ENCODE data around the gene BAHD1. TPM values are rescaled to one million over a fixed set of nuclear protein-coding genes. Genes with fewer than 3 reads are reported as not detected.
A peak's percentile ranks its signal among the peaks of the same experiment; 100 is the strongest.
"Not testable (repeated sequence)": the region's sequence is repeated elsewhere in the genome, so short reads cannot be mapped to it uniquely, and the experiment has no call there.

The BAHD1 gene
- total RNA-seq, 1 experiment from 2014 or later: 11.4 TPM

DNA sequence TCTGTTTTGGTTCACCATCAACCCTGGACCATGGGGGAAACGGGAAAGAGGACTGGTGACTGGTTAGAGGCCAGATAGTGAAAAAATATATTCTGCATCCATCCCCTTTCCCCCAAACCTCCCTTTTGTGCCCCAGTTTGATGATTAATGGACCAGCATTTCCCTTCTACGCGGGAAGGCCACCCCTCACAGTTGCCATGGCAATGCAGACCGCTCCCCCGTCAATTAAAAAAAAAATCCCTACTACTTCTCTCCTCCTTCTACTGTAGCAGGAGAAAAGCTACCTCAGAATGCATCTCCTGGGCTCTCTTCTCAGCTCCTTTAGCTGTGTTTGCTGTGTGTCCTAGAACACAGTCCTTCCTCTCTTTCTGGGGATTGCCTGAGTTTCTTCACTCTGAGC lies 4.0 kb downstream of the BAHD1 start:
- H3K27me3 ChIP-seq (replicated peaks): peaks cover 5% of the 10 kb centered on the region; the same call in 1 of the 2 replicates
- peaks cover 33% of the 10 kb centered on the region for H3K4me1 ChIP-seq (replicated peaks)
- no peak for DNase-seq (ENCODE audit: low read depth in 1 of 2, low spot score in 2 of 2)
- 0 out of 2 replicates have a peak, but pooled peaks cover 2% of the 10 kb centered on the region for H3K9me3 ChIP-seq (replicated peaks)
- H3K36me3 ChIP-seq: peaks cover 4% of the 10 kb centered on the region; the same call in 1 of the 2 replicates
- no peak overlapping the region for H3K27ac ChIP-seq
- no peak overlapping the region for H3K4me3 ChIP-seq

DNA sequence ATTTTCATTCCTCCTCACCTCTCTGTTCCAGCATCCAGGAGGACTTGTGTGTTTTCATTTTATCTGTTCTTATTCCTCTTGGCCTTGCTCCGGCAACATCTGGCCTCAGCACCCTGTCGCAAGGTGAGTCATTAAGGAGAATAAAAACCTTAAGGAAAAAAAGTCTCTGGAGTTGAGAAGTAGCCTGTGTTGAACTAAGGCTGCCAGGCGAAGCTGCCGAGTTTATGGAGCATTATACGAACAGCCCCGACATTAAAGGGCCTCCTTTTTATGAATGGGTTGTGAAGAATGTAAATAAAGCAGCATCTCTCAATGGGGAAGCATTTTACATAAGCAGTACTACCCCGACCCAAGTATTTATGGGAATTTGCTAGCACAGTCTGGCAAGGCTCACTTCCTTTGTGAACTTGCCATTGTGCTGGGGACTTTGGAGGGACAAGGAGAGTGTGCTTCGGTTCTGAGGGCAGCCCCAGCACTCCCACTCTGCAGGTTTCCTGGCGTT lies 4.7 kb downstream of the BAHD1 start:
- Histone ChIP-seq H3K27ac (no peak overlapping the region), H3K9me3 (replicated peaks) (0 out of 2 replicates have a peak, but pooled peaks cover 2% of the 10 kb centered on the region), H3K27me3 (replicated peaks) (no peaks in the 10 kb centered on the region; the same call in 1 of the 2 replicates), H3K36me3 (peaks cover 4% of the 10 kb centered on the region; the same call in 1 of the 2 replicates), H3K4me3 (no peak overlapping the region), H3K4me1 (replicated peaks) (peaks cover 27% of the 10 kb centered on the region)
- DNase-seq (ENCODE audit: low read depth in 1 of 2, low spot score in 2 of 2): peak in 1 of 2 experiments; percentile 77

DNA sequence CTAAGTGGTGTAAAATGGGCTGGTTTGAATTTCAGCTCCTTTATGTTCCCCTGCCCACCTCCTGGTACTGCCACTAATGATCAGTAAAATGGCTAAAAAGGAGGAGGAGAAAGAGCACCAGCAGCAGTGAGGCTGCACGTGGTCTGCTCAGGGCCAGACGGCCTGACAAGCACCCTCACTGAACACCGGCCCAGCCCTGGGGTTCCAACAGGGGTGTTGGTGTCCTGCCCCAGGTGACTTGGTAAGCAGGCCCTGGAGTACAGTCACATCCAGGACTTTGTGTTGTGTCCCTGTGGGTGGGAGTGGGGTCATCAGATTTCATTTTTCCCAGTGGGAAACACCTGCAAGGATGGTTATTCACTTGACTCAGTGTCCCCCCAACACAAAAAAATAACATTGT lies 5.4 kb downstream of the BAHD1 start:
- H3K36me3 ChIP-seq: peaks cover 2% of the 10 kb centered on the region; the same call in 1 of the 2 replicates
- no peaks in the 10 kb centered on the region; the same call in 1 of the 2 replicates for H3K27me3 ChIP-seq (replicated peaks)
- DNase-seq (ENCODE audit: low read depth in 1 of 2, low spot score in 2 of 2): no peak
- H3K9me3 ChIP-seq (replicated peaks): 0 out of 2 replicates have a peak, but pooled peaks cover 1% of the 10 kb centered on the region
- no peak overlapping the region for H3K27ac ChIP-seq
- peaks cover 27% of the 10 kb centered on the region for H3K4me1 ChIP-seq (replicated peaks)
- H3K4me3 ChIP-seq: no peak overlapping the region

DNA sequence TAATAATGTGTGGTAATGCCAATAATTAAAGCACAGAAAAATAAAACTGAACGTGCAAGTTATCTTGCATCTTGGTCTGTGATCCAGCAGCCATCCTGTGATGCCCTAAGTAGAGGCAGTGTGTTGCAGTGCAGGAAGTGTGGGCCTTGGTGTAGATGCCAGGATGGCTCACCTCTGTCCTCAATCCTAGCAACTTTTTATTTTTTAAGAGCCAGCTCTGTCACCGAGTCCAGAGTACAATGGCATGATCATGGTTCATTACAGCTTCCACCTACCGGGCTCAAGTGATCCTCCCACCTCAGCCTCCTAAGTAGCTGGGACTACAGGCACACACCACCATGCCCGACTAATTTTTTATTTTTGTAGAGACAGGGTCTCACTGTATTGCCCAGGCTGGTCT lies 7.6 kb downstream of the BAHD1 start:
- Histone ChIP-seq H3K4me1 (replicated peaks) (peaks cover 19% of the 10 kb centered on the region), H3K27me3 (replicated peaks) (no peaks in the 10 kb centered on the region), H3K27ac (no peak overlapping the region), H3K36me3 (no peaks in the 10 kb centered on the region), H3K4me3 (no peak overlapping the region), H3K9me3 (replicated peaks) (no peaks in the 10 kb centered on the region)
- no peak for DNase-seq (ENCODE audit: low read depth in 1 of 2, low spot score in 2 of 2)

DNA sequence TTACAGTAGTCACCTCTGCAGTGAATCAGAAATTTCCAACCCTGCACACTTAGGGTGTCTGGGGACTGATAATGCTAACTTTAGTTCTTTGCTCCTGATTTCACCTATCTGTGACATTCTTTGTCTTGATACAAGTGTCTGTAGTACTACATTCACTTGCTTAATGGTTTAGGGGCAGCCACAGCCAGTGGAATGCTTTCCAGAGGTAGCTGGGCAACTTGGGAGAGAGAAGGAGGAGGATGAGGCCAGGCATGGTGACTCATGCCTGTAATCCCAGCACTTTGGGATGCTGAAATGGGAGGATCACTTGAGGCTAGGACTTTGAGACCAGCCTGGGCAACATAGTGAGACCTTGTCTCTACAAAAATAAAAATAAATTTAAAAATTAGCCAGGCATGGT lies 8.5 kb downstream of the BAHD1 start:
- Histone ChIP-seq H3K36me3 (no peaks in the 10 kb centered on the region), H3K4me3 (no peak overlapping the region), H3K9me3 (replicated peaks) (no peaks in the 10 kb centered on the region), H3K27me3 (replicated peaks) (no peaks in the 10 kb centered on the region), H3K4me1 (replicated peaks) (peaks cover 19% of the 10 kb centered on the region), H3K27ac (no peak overlapping the region)
- DNase-seq (ENCODE audit: low read depth in 1 of 2, low spot score in 2 of 2): no peak

DNA sequence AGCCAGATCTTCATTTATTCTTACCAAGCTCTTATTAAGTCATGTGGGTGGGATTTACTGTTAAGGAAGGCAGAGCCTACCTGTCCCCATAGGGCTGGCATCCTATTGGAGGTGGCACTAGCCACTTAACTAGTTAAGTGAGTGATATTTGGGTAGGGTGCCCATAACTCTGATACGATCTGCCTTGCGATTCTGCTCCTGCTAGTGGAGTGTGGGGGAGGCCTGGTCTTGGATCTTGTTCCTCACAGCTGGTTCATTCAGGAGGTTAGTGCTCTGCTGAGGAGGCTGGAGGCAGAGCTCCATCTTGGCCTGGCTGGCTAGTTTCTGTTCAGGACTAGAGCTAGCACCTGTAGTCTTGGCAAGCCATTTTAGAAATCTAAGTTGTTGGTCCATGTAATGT lies 9.3 kb downstream of the BAHD1 start:
- no peaks in the 10 kb centered on the region for H3K36me3 ChIP-seq
- no peaks in the 10 kb centered on the region for H3K9me3 ChIP-seq (replicated peaks)
- no peak overlapping the region for H3K4me3 ChIP-seq

DNA sequence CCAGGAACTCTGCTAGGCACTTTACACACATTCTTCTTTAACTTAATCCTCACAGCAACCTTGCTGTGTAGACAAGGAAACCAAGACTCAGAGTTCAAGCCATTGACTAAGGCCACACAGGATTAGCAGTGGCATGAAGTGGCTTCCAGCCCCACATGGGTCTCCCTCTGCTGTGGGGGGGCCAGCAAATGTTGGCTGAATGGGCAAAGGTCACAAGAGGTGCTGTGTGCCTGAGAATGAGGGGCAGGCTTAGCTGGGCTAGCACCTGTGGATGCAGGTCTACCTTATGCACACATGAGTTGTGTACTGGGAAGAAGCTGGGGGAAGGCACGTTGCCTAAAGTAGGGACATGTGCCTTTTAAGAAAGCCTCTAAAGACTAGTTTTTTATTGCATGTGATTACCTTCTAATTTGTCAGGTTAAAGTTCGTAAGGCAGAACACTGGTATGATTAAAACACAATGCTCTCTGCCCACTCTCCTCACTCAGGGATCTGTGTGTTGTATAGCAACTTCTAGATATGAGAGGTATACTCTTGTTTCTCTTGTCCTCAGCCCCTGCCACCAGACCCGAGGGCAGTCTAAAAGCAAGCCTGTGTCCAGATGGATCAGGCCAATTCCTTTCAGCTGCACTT lies 10.9 kb downstream of the BAHD1 start:
- DNase-seq (ENCODE audit: low read depth in 1 of 2, low spot score in 2 of 2): no peak
- no peak overlapping the region for H3K27ac ChIP-seq
- peaks cover 14% of the 10 kb centered on the region for H3K4me1 ChIP-seq (replicated peaks)
- H3K4me3 ChIP-seq: no peak overlapping the region
- H3K9me3 ChIP-seq (replicated peaks): no peaks in the 10 kb centered on the region
- no peaks in the 10 kb centered on the region for H3K36me3 ChIP-seq
- no peaks in the 10 kb centered on the region for H3K27me3 ChIP-seq (replicated peaks)

More for the DNA sequence above, 9.3 kb downstream of the BAHD1 start:
- Histone ChIP-seq H3K4me1 (replicated peaks) (peaks cover 21% of the 10 kb centered on the region), H3K27me3 (replicated peaks) (no peaks in the 10 kb centered on the region), H3K27ac (no peak overlapping the region)
- no peak for DNase-seq (ENCODE audit: low read depth in 1 of 2, low spot score in 2 of 2)

DNA sequence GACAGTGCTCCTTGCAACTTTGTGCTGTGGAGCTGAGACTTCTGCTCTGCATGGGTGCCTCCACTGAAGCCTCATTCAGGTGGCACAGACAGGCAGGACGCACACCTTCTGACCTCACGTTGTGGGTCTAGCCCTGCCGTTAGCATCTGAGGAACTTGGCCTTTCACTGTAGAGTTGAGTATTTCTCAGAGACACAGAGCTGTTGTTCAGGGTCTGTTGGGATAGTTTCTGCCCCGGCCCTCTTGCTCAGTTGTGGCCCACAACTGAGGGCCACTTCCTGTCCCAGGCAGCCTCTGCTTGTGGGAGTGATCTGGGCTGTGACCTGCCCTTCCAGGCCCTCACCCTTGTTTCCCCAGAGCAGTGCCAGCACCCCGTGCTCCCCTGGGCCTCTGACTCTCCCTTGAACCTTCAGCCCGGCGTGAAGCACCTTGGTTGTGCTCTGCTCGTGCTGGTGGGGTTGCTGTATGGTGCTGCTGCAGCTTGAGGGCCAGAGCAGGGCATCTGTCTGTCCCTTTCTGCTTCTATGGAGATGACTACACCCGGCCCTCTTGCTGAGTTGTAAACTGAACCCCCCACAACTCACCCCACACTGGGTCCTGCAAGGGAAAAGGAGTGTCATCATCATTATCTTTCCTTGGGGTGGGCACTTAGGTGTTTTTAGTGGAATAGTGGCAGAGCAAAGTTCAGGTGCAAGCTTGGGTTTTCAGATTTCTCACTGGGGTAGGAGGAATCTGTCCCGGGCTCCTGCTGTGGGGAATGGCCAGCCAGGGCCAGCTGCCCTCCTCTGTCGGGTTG lies 11.7 kb downstream of the BAHD1 start:
- no peak for DNase-seq (ENCODE audit: low read depth in 1 of 2, low spot score in 2 of 2)
- no peaks in the 10 kb centered on the region for H3K9me3 ChIP-seq (replicated peaks)
- no peak overlapping the region for H3K27ac ChIP-seq
- no peaks in the 10 kb centered on the region for H3K36me3 ChIP-seq
- H3K27me3 ChIP-seq (replicated peaks): no peaks in the 10 kb centered on the region
- H3K4me3 ChIP-seq: no peak overlapping the region
- H3K4me1 ChIP-seq (replicated peaks): peaks cover 14% of the 10 kb centered on the region

DNA sequence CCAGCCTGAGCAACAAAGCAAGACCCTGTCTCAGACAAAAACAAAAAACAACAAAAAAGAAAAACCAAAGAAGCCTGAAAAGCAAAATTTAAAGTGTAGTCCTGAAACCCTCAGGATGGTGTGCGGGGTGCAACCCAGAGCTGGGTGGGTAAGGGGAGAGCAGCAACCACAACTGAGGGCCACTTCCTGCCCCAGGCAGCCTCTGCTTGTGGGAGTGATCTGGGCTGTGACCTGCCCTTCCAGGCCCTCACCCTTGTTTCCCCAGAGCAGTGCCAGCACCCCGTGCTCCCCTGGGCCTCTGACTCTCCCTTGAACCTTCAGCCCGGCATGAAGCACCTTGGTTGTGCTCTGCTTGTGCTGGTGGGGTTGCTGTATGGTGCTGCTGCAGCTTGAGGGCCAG lies 13.2 kb downstream of the BAHD1 start:
- not testable (repeated sequence) for H3K4me3 ChIP-seq, H3K27ac ChIP-seq

DNA sequence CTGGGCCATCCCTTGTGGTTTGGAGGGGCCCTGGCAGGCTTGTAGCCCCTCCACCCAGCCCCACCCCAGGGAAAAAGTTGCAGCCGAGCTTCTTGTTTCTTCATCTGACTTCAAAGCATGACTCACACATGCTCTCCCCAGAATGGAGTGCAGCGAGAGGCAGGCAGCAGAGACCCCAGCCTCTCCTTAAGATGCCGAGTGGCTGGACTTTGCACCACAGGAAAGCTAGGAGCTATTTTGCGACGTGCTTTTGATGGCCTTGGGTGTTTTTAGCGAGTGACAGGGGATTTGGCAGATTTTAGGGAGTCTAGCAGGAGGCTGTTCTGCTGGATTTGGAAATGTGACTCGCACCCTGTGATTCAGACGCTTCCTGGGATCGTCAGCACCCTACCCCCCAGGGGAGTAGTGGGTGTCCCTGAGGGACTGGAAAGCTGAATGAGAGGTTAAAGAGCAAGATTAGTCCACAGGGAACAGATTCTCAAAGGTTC lies 14.2 kb downstream of the BAHD1 start:
- Histone ChIP-seq H3K9me3 (replicated peaks) (no peaks in the 10 kb centered on the region), H3K36me3 (peaks cover 12% of the 10 kb centered on the region), H3K4me1 (replicated peaks) (peaks cover 14% of the 10 kb centered on the region), H3K4me3 (no peak overlapping the region), H3K27ac (no peak overlapping the region), H3K27me3 (replicated peaks) (no peaks in the 10 kb centered on the region)
- peak in 1 of 2 experiments; percentile 50 for DNase-seq (ENCODE audit: low read depth in 1 of 2, low spot score in 2 of 2)

More for the DNA sequence above, 13.2 kb downstream of the BAHD1 start:
- H3K27me3 ChIP-seq (replicated peaks); H3K9me3 ChIP-seq (replicated peaks); H3K36me3 ChIP-seq; DNase-seq (ENCODE audit: low read depth in 1 of 2, low spot score in 2 of 2): not testable (repeated sequence)
- peaks cover 14% of the 10 kb centered on the region for H3K4me1 ChIP-seq (replicated peaks)

DNA sequence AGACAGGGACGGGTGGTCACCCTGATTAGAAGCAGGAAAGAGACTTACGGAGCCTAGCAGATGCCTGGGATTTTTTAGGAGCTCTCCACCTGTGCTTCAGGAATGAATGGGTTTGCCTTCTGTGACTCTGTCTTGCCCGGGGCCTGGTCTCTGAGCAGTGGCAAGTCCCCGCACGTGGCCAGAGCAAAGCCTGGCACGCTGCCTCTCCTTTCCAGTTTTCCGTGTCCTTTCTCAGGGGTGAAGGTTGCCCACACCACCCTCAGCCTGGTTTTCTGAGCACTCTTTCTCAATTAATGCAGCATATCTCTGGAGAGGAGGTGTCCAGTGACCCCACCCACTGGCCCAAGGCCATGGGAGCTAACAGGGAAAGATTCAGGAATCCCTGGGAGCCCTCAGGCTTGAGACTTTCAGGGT lies 15.6 kb downstream of the BAHD1 start:
- peaks cover 14% of the 10 kb centered on the region for H3K4me1 ChIP-seq (replicated peaks)
- DNase-seq (ENCODE audit: low read depth in 1 of 2, low spot score in 2 of 2): no peak
- no peaks in the 10 kb centered on the region for H3K27me3 ChIP-seq (replicated peaks)

DNA sequence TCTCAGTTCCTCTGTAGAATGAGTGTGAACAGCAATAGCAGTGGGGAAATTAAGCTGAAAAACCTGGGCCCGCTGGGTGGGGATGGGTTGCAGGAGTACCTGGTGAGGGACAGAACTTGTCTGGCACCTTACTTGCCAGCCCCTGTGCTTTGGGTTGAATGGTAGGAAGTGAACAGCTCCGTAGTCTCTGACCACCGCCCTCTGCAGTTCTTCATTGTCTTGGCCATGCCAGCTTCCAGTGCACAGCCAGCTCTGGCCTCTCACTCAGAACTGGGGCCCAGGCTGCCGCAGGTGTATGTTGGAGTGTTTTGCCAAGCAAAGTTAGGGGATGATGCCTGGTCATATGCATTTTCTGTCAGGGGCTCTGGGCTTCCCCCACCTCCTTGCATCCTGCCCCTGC lies 16.0 kb downstream of the BAHD1 start:
- Histone ChIP-seq H3K36me3 (peaks cover 12% of the 10 kb centered on the region), H3K27ac (no peak overlapping the region), H3K9me3 (replicated peaks) (no peaks in the 10 kb centered on the region), H3K4me1 (replicated peaks) (peaks cover 14% of the 10 kb centered on the region), H3K4me3 (no peak overlapping the region), H3K27me3 (replicated peaks) (no peaks in the 10 kb centered on the region)
- DNase-seq (ENCODE audit: low read depth in 1 of 2, low spot score in 2 of 2): no peak

More for the DNA sequence above, 15.6 kb downstream of the BAHD1 start:
- Histone ChIP-seq H3K4me3 (no peak overlapping the region), H3K36me3 (peaks cover 12% of the 10 kb centered on the region), H3K27ac (no peak overlapping the region), H3K9me3 (replicated peaks) (no peaks in the 10 kb centered on the region)

DNA sequence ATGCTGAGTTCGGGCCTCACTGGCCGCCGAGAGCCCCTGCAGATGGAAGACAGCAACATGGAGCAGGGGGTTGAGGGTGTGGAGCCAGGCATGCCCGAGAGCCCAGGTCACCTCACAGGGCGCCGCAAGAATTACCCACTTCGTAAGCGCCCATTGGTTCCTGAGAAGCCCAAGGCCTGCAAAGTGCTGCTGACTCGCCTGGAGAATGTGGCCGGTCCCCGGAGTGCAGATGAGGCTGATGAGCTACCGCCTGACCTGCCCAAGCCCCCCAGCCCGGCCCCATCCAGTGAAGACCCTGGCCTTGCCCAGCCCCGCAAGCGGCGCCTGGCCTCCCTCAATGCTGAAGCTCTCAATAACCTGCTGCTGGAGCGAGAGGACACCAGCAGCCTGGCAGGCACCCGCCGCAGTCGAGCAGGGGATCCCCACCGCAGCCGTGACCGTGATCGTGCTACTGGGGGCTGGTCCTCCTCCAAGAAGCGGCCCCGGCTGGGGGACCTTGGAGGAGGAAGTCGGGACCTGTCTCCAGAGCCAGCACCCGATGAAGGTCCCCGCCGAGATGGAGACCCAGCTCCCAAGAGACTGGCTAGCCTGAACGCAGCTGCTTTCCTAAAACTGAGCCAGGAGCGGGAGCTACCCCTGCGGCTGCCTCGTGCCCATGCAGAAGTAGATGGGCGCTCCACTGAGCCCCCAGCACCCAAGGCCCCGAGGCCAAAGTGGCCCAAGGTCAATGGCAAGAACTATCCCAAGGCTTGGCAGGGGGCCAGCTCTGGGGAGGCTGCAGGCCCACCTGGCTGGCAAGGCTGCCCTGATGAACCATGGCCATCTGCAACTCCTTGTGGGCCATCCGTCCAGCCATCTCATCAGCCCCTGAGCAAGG lies 18.0 kb downstream of the BAHD1 start:
- H3K4me1 ChIP-seq (replicated peaks): peaks cover 14% of the 10 kb centered on the region
- no peak overlapping the region for H3K4me3 ChIP-seq
- no peak for DNase-seq (ENCODE audit: low read depth in 1 of 2, low spot score in 2 of 2)
- no peak overlapping the region for H3K27ac ChIP-seq
- peaks cover 26% of the 10 kb centered on the region for H3K36me3 ChIP-seq
- no peaks in the 10 kb centered on the region for H3K27me3 ChIP-seq (replicated peaks)
- no peaks in the 10 kb centered on the region for H3K9me3 ChIP-seq (replicated peaks)

Data from SJSA1 (cell line).